Stimulated activated CD4-positive, alpha-beta T cell treated with anti-CD3 and anti-CD28 coated beads, Interleukin-2, amount 100 ng/mL, for 48 hours (primary cell): ENCODE data around the gene FGFR1OP2.
"Not testable (repeated sequence)": the region's sequence is repeated elsewhere in the genome, so short reads cannot be mapped to it uniquely, and the experiment has no call there.

ENCODE experiments used
- DNase-seq, 2 donors: peaks; one replicate each; pipeline ENCODE4 v3.0.0-alpha.2; 2020

FGFR1OP2 gene

DNA sequence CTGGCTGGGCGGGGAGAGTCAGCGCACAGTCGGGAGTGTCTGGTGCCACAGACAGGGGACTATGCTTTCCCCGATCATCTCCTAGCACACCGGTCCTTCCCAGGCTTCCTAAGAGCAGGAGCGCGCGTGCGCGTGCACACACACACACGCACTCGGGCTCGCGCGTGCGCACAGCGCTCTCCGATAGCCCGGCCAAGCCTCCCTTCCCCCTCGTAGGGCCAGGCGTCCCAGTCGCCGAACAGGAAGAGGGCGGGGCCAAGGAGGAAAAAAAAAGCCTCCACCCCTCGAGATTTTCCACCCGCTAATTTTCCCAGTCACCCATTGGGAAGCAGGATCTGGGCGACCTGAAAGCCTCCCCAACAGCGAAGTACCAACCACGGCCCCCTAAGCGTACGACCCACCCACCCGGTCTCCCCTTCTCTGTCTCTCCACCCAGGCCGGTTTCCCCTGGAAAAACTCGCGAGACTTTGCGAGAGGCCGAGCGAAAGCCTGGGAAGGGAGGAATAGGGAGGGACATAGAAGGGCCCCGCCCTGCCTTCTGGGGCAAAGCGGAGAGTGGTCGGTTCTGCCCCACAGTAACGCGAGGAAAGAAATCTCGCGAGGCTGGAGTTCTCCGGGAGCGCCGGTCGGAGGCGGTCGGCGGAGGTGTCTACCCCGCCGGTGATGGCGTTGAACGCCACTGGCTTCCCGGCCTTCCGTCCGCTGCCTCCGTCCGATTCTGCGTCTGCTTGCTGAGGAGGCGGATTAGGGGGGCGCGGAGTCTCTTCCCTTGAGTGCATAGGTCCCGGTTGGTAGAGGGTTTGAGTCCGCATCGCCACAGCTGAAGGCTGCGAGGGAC lies at the start of gene FGFR1OP2, which contains the start of gene INTS13:
Gene FGFR1OP2, plus strand, starts transcription at position 608 of the 838 bp plus-strand sequence. CDS start 15,689 bp downstream, outside the sequence.
Gene INTS13, minus strand, starts transcription at position 119 of the 838 bp plus-strand sequence. CDS start 1,178 bp downstream, outside the sequence.
- DNase-seq, result peak; percentile 95 to 98

DNA sequence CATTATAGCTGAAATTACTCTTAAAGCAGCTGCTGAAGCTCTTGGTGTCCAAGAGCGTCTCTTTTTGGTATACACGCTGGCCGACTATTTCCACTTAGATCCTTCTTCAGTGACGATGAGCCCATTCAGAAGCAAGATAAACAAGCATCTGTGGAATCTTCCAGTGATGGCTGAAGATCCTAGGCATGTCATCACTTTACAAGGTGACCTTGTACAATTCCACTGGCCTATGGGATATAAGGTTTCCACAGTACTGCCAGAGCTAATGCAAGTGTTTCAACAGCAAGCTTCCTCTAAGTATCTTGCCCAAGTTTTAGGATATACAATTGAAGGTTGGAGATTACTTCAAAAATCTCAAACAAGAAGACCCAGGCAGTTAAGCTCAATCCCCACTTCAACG lies 47.5 kb upstream of the FGFR1OP2 start:
- no peak for DNase-seq

DNA sequence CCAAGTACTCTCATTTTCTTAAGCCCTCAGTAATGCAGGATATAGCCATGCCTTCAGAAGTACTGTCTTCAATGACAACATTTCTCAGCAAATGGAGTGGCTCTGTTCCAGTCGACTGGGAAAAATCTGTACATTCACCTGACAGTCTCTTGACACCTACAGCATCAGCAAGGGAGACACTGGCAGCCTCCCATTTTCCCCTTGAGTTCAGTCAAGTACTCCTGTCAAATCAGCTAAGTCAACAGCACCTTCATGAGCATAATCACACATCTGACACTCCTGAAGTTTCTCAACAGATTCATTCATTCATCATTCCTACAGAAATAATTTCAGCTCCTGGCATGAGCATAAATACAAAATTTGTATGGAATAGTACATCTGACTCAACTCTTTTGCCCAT lies 46.6 kb upstream of the FGFR1OP2 start:
- no peak for DNase-seq

DNA sequence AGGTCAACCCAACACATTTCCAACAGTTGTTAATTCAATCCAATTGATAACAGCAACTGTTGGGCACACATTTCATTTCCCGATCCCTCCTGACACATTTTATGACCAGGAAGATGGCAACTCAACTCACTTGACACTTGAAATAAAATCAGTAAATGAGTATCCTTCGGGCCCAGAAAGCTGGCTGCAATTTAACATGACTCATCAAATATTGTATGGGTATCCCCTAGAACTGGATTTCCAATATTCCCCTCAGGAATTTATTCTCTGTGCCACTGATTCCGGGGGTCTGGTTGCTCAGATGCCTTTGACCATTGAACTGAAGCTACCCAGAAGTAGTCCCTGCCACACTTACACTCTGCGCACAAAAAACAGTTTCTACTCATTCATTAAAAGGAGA lies 42.6 kb upstream of the FGFR1OP2 start:
- no peak for DNase-seq

DNA sequence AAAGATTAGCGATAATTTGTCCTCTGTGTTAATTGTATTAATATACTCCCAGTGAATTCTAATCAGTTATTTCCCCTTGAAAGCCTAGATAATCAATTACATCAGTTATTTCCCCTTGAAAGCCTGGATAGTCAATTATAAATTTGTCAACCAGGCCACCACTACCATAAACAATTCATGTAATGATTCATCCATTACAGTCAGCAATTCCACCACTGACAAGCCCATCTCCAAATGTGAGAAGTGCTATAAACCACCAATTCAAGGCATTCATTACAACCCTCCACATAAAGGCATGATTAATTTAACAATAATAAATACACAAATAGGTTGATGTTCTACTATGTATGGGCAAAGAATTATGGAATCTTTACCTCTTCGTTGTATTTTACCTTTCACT lies 41.4 kb upstream of the FGFR1OP2 start:
- no peak for DNase-seq

DNA sequence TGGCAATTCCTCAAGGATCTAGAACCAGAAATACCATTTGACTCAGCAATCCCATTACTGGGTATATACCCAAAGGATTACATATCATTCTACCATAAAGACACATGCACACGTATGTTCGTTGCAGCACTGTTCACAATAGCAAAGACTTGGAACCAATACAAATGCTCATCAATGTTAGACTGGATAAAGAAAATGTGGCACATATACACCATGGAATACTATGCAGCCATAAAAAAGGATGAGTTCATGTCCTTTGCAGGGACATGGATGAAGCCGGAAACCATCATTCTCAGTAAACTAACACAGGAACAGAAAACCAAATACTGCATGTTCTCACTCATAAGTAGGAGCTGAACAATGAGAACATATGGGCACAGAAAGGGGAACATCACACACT lies 34.9 kb upstream of the FGFR1OP2 start:
- not testable (repeated sequence) for DNase-seq

DNA sequence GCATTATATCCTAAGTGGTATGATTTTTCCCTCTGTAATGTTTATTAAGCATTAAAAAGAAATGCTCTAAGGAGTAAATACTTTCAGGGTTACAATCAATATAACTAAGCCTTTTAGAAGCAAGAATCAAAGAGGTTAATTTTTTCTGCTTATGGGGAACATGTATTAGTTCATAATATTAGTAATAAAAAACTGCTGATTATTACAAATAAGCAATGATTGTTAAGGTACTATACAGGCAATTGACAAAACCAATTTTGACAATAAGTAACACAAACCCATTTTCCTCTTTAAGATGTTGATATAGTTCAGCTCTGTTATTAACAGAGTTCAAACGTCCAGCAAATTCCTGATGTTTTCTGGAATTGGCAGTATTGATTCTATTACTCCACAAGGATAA lies 32.2 kb upstream of the FGFR1OP2 start:
- DNase-seq, result no peak

DNA sequence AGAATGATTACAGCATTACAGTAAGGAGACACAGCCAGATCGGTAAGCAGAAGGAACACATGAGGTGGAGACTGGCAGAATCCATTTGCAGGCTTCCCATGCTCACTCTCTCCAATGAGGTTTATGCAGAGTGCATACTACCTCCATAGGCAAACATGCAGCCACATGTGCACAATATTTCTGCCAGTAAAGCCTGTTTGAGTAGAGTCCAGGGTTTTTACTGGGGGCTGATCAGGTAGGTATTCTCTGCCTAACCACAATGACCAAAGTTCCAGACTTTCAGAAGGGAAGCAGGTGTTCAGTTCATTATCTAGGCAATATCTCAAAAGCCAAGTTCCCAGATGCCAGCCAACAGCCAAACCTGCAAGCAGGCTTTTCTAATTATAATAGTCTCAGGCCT lies 31.6 kb upstream of the FGFR1OP2 start:
- no peak for DNase-seq

DNA sequence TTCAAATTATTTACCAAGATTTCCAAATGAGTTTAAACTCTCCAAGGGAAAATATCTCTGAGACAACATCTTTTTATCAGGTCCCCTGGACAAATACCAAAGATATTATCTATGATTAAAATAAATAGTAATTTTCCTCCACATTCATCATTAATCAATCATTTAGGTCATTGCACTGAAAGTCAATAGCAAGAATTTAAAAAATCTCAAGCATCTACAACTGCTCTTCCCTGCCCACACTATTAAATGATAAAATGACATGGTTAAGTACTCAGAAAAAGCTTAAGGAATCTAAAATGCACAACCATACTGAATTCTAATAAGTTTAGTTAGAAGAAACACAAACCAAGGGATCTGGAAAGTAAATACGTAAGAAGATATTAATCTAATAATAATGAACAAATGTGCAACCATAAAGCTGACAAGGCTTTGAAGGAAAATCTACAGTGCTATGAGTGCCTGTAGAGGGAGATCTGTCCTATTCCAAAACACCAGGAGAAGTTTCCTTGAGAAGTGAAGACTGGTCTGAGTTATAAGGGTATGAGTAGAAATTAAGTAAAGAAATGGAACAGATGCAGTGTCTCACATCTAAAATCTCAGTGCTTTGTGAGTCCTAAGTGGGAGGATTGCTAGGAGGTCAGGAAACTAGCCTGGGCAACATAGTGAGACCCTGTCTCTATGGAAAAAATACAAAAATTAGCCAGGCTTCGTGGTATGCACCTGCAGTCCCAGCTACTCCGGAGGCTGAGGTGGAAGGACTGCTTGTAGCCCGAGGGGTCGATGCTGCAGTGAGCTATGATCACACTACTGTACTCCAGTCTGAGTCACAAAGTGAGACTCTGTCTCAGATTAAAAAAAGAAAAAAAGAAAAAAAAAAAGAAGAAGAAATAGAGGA lies 19.7 kb upstream of the FGFR1OP2 start:
- DNase-seq, result no peak

DNA sequence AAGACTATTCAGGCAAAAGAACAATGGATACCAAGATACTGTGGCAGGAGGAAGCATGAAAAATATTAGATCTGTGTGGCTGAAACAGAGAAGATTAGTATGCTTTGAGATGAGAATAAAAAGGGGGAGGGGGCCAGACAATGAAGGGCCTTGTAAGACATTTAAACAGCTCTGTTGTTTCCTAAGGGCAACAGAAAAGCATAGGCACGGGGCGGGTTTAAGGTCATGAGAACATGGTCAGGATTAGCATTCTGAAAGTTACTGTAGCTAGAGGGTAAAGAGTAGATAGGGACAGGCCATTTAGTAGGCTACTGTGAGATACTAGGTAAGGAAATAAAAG lies 19.1 kb upstream of the FGFR1OP2 start:
- no peak for DNase-seq

DNA sequence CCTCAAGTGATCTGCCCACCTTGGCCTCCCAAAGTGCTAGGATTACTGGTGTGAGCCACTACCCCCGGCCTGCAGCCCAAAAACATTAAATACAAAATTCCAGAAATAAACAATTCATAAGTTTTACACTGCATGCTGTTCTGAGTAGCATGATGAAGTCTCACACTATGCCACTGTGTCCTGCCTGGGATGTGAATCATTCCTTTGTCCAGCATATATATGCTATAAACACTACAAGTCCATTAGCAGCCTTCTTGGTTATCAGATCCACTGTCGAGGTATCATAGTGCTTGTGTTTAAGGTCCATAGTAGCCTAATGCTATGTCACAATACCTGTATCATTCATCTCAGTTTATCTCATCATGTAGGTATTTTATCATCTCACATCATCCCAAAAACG lies 16.4 kb upstream of the FGFR1OP2 start:
- no peak for DNase-seq

DNA sequence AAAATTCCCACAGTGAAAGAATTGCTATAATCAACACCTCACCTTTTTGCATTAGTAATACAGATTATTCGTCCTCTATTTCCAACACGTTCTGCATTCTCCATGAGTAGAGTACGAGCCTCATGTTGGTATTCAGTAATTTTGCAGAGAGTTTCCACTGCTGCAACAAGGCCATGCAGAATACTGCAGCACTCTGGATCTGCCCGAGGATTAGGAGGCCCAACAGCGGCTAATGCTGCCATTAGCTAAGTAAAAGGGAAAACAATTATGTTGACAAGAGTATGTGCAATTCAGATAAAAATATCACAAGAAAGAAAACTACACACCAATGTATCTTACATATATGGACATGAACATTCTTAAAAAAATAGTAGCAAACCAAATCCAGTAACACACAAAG lies 9.6 kb upstream of the FGFR1OP2 start:
- DNase-seq, result no peak

DNA sequence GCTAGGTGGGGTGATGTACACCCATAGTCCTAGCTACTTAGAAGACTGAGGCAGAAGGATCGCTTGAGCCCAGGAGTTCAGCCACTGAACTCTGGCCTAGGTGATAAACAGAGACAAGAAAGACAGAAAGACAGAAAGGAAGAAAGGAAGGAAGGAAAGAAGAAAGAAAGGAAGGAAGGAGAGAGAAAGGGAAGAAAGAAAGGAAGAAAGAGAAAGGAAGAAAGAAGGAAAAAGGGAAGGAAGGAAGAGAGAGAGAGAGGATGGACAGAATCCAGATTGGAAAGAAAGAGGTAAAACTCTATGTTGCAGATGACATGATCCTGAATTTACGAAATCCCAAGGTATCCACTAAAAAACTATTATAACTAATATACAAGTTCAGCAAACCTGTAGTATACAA lies 8.7 kb upstream of the FGFR1OP2 start:
- DNase-seq, result no peak

DNA sequence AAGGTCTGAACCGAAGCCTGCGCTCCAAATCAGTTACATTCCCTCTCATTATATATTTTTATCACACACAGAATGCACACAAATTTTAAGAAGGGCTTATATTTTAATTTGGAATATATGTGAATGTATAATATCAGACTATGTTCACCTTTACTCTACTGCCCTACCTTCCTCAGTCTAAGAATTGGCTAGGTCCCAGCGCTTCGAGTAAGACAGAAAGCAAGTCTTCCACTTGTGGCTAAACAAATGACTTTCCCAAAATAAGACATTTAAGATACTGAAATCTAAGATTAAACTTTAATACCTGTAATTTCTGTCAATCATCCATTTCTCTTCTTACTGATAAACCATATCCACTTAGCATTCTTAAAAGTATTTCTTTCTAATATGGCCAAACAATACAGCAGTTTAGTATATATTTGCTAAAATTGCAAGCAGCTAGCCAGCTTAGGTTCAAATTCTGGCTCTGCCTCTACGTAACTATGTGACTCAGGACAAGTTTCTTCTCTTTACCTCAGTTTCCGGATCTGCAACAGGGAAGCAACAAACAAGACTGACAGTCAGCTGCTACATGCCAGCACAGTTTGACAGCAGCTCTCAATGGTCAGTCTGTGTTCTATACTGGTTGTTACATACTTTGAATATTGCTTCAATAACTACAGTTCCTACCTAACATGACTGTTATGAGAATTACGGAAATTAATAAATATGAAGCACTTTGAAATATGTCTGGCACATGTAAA lies 2.5 kb upstream of the FGFR1OP2 start:
- DNase-seq, result no peak

DNA sequence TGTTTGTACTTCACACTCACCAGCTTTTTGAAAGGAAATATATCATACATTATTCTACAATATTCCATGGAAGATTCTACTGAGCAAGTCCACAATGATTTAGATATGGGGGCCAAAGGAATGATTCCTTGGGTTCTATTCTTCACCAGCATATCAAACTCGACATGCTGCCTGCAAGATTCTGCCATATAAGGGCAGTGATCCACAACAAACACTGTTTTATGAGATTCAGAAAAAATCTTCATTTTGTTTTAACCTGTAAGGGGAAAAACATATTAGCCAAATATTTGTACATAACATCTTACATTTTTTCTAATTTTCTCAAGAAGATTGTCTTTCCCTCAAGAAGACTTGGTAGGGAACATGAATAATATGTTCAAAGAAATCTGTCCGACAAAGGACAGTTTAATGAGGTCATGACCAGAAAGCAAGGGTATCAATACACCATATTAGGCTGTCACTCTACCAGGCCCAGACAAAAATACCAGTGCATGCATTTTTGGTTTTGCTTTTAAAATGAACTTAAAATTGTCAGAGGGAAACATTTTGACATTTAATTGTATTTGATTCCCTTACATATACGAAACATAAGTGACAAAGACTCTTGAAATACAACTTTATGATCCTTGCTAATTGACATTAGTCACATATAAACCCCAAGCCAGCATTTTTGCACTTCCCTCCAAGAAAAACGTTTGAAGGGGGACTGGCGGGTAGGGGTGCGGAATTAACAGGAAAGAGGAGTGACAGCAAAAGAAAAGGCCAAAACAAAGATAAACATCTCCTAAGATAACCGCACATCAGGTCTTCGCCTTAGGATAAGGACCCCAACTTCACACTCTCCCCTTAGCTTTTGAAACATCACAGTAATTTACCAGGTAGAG lies 1.5 kb upstream of the FGFR1OP2 start:
- no peak for DNase-seq

DNA sequence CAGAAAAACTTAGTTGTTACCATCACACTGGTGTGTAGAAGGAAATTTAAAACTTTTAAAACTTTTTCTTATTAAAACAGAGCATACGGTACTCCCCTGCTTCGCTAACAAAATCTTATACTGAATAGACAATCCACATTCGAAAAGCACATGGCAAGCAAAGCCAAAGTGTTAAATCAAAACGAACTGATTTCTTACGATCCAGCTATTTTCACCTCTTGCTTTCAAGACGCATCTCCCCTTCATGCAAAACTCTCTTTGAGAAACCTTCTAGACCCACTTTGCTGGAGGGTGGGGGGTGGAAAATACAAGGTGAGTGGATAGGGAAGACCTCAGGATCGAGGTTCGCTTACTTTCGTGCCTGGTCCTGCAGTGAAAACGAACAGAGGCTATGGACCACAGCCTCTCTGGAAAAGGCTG lies 817 bp upstream of the FGFR1OP2 start:
- no peak for DNase-seq

DNA sequence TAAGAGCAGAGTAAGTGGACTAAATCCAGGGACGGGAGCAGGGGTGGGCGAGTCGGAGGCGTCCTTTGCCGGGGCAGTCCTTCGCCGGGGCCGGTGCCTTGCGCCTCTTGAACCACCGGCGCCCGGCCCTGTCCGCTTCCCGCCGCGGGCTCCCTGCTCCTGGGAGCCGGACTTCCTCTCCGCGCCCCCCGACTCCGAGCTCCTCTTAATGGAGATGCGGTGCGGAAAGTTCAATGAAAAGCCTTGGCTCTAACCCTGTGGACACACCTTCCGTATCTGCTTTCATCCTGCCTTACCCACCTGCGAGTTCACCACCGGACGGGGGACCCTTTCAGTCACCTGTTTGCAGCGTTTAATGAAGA lies 412 bp downstream of the FGFR1OP2 start:
- DNase-seq, result peak; percentile 10 to 21

DNA sequence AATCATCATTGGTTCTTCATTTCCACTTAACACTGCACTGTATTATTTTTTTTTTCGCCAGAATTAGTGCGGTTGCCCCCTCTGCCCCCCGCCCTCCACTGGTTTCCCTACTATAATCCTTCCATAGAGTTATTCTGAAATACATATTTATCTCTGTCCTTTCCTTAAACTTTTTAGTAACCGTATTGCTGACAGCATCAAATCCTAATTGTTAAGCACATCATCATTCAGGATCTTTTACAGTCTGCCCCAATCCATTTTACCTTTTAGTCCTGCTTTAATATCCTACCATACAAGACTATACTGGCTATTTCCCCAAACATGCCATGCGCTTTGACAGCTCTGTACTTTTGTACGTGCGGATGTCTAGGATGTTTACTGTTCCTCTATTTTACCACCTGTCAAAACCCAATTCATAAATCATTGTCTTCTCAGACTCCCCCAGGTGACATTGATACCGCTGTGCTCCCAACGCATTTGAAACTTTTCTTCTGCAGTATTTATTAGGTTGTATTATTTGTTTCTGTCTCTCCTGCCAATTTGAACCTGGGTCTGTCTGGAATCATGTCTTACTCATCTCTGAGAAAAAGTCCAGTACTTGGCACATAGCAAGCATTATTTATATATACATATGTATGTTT lies 1.0 kb downstream of the FGFR1OP2 start:
- no peak for DNase-seq

DNA sequence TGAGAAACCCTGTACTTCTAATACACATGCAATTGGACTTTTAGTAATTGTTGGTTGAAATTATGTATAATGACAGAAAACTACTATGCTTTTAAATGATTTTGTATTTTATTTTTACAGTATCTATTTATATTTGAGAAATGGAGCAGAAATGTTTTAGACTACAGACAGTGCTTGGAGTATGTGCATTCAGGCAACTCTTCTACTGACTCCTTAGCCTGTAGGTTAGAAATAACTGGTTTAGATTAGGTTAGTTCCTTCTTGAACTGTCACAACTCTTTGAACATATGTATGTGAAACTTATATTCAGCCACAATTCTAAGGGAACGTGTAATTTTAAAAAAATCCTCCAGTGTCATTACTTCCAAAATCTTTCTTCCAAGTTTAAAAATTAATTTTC lies 1.7 kb downstream of the FGFR1OP2 start:
- DNase-seq, result no peak

DNA sequence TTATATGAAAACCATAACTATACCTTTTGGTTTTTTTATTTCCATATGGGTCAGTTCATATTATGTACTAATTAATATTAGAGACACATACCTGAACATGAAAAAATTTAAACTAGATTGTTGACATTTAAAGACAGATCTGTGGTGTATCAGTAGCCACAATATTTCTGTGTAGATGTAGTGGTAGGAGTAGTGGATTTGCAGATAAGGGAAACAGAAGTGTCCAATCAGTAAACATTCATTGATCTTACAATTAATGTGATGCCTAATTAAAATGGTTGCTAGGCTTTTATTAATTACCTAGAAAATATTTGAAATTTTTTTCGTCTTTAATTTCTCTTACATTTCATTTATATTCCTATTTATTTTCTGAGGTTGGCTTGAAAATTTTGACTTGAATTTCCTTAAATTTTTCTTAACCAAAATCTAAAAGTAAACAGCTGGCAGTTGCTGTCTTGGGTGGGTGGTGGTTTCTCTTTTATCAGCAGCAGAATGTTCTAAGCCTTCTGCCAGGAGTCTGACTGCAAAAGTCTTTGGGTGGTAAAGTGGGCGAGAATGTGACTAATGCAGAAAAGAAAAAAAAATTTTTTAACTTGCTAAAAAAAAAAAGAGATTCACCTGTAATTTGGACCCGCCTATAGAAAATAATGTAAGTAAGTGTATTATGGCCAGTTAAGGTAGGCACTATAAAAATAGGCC lies 2.4 kb downstream of the FGFR1OP2 start:
- DNase-seq, result peak in 1 of 2 donors; percentile 18

DNA sequence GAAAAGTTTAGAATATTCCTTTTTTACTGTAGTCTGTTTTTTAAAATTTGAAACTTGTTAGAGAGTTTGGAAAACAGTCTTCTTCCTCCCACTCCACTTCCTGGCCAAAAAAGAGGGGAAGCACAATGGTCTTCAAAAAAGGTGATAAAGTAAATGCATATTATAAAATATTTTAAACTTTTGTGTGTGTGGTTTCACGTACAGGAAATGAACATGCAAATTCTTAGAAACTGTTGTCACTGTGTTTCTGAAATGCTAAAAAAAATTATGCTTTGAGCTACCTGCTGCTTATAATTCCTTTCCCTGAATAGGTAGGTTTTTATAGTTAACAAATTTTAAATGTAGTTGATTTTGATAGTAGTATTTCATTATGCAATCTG lies 2.9 kb downstream of the FGFR1OP2 start:
- no peak for DNase-seq
